Loucy (cell line): ENCODE results near the gene TCF7L2.

Experiments used
- H2AFZ ChIP-seq: fragments of 200-600 bp; sonication (generic); 2 replicates; pipeline ENCODE4 v1.6.0; 2016; ENCODE audit warnings: antibody characterized with exemption, mild to moderate bottlenecking, low read length, moderate library complexity
- H3F3A ChIP-seq: fragments of 200-600 bp; 2 replicates; pipeline ENCODE4 v1.6.0; 2016; ENCODE audit warnings: antibody characterized with exemption, low read depth, mild to moderate bottlenecking
- H3K27me3 ChIP-seq: fragments of 200-600 bp; sonication (generic); 2 replicates; pipeline ENCODE4 v1.6.1; 2014; ENCODE audit warnings: low read length, mild to moderate bottlenecking; ENCODE audit not compliant: insufficient read depth, poor library complexity, severe bottlenecking
- H3K36me3 ChIP-seq: fragments of 200-600 bp; sonication (generic); 2 replicates; pipeline ENCODE4 v1.6.1; 2016; ENCODE audit warnings: low read length; ENCODE audit not compliant: insufficient read depth
- H3K4me1 ChIP-seq: fragments of 200-600 bp; sonication (generic); 2 replicates; pipeline ENCODE4 v1.5.1; 2014; ENCODE audit warnings: low read length, mild to moderate bottlenecking; ENCODE audit not compliant: insufficient read depth, poor library complexity, severe bottlenecking
- H3K4me2 ChIP-seq: fragments of 200-600 bp; sonication (generic); 2 replicates; pipeline ENCODE4 v1.6.0; 2014; ENCODE audit warnings: antibody characterized with exemption, low read length, low read depth, mild to moderate bottlenecking; ENCODE audit not compliant: poor library complexity, severe bottlenecking
- H3K4me3 ChIP-seq: fragments of 200-600 bp; sonication (generic); 2 replicates; pipeline ENCODE4 v1.5.1; 2014; ENCODE audit warnings: low read length, mild to moderate bottlenecking, mixed read lengths; ENCODE audit not compliant: poor library complexity, severe bottlenecking
- H3K79me2 ChIP-seq: fragments of 200-600 bp; sonication (generic); 2 replicates; pipeline ENCODE4 v1.6.1; 2014; ENCODE audit warnings: low read length; ENCODE audit not compliant: insufficient read depth
- H3K9ac ChIP-seq: fragments of 200-600 bp; sonication (generic); 2 replicates; pipeline ENCODE4 v1.6.0; 2014; ENCODE audit warnings: mild to moderate bottlenecking, low read depth, low read length, moderate library complexity; ENCODE audit not compliant: poor library complexity, severe bottlenecking
- H3K9me2 ChIP-seq: fragments of 200-600 bp; sonication (generic); replicated peaks from 2 replicates; pipeline ENCODE4 v1.6.1; 2016; ENCODE audit warnings: low read depth, low read length, mixed read lengths
- H3K9me3 ChIP-seq: fragments of 200-600 bp; sonication (generic); 2 replicates; pipeline ENCODE4 v1.6.1; 2014; ENCODE audit warnings: mild to moderate bottlenecking, antibody characterized with exemption, low read length, low read depth; ENCODE audit not compliant: insufficient read depth
- H4K20me1 ChIP-seq: fragments of 200-600 bp; sonication (generic); 2 replicates; pipeline ENCODE4 v1.6.0; 2014; ENCODE audit warnings: antibody characterized with exemption, low read length, mild to moderate bottlenecking; ENCODE audit not compliant: insufficient read depth, poor library complexity, severe bottlenecking
- EZH2phosphoT487 ChIP-seq: fragments of 200-600 bp; IDR thresholded peaks from 2 replicates; pipeline ENCODE4 v1.6.1; 2018; ENCODE audit warnings: antibody characterized with exemption, mild to moderate bottlenecking, moderate library complexity, borderline replicate concordance
- TF ChIP-seq, protein P1 (sequence below): fragments of 200-600 bp; sonication (generic); conservative IDR thresholded peaks from 2 replicates; pipeline ENCODE4 v1.5.1; 2014; ENCODE audit warnings: mild to moderate bottlenecking, antibody characterized with exemption, low read length

The TCF7L2 gene

DNA sequence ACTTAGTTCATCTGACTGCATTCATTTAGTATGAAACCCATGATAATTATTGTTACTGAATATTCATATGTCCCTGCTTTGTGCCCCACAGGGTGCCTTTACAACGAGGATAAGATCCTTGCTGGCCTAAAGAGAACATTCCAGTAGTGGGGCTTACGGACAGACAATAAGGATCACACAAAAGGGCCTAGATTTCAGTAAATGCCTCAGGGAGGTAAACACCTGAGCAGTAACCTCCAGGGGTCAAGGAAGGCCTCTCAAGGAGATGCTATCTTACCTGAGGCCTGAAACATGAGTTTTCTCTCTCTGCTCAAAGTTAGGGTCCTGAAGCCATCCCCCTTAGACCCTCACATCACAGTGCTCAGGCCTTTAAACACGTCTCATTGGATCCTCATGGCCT is 228.7 kb downstream of the TCF7L2 start:
- no peaks in the 10 kb centered on the region for H3K36me3 ChIP-seq
- H4K20me1 ChIP-seq: no peaks in the 10 kb centered on the region
- no peaks in the 10 kb centered on the region for H3K9me3 ChIP-seq
- H3K4me2 ChIP-seq: no peak overlapping the region
- no peaks in the 10 kb centered on the region for H3K9me2 ChIP-seq
- no peaks in the 10 kb centered on the region for H3K79me2 ChIP-seq
- H3K27me3 ChIP-seq: no peaks in the 10 kb centered on the region
- H3K4me3 ChIP-seq: no peak overlapping the region
- no peak overlapping the region for H3K9ac ChIP-seq
- H2AFZ ChIP-seq: no peak overlapping the region
- H3K4me1 ChIP-seq: no peaks in the 10 kb centered on the region
- no peaks in the 10 kb centered on the region for H3F3A ChIP-seq
- TF ChIP-seq, protein P1, sequence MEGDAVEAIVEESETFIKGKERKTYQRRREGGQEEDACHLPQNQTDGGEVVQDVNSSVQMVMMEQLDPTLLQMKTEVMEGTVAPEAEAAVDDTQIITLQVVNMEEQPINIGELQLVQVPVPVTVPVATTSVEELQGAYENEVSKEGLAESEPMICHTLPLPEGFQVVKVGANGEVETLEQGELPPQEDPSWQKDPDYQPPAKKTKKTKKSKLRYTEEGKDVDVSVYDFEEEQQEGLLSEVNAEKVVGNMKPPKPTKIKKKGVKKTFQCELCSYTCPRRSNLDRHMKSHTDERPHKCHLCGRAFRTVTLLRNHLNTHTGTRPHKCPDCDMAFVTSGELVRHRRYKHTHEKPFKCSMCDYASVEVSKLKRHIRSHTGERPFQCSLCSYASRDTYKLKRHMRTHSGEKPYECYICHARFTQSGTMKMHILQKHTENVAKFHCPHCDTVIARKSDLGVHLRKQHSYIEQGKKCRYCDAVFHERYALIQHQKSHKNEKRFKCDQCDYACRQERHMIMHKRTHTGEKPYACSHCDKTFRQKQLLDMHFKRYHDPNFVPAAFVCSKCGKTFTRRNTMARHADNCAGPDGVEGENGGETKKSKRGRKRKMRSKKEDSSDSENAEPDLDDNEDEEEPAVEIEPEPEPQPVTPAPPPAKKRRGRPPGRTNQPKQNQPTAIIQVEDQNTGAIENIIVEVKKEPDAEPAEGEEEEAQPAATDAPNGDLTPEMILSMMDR: no peak
- no peak for TF ChIP-seq EZH2phosphoT487

DNA sequence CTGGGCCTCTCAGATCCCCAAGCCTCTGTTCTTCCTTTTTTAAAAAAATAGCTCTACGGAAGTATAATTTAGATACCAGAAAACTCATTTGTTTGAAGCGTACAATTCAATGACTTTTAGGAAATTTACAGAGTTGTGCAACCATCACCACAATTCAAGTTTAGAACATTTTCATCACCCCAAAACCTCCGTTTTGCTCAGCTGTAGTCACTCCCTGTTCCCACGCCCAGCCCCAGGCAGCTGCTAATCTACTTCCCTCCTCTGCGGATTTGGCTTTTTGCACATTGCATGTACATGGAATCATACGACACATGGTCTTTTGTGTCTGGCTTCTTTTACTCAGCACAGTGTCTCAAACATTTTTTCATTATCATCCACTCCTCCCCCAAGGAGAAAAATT is 229.2 kb downstream of the TCF7L2 start:
- Histone ChIP-seq H3K9ac (no peak overlapping the region), H3K79me2 (no peaks in the 10 kb centered on the region), H3K4me2 (no peak overlapping the region), H3K9me2 (no peaks in the 10 kb centered on the region), H3F3A (no peaks in the 10 kb centered on the region), H3K4me3 (no peak overlapping the region), H4K20me1 (no peaks in the 10 kb centered on the region), H3K36me3 (no peaks in the 10 kb centered on the region), H3K27me3 (no peaks in the 10 kb centered on the region), H3K4me1 (no peaks in the 10 kb centered on the region), H2AFZ (no peak overlapping the region), H3K9me3 (no peaks in the 10 kb centered on the region)
- TF ChIP-seq EZH2phosphoT487: no peak
- TF ChIP-seq, protein P1: no peak

DNA sequence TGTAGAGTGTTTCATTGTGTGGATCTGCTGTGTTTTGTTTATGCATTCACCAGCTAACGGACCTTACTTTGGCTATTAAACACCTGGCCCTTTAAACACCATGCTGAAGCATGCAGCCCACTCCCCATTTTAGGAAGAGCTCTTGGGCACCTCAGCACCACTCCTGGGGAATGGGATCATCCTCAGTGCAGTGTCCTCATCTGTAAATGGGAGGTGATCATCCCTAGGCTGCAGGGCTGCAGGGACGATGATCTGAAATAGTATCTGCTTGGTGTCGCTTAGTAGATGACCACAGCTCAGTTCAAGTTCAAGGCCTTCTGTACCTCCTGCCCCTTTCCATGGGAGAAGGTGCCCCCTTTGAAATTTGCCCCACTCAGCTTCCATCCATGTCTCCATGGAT is 229.9 kb downstream of the TCF7L2 start:
- Histone ChIP-seq H3K36me3 (no peaks in the 10 kb centered on the region), H3K9ac (no peak overlapping the region), H3K9me2 (no peaks in the 10 kb centered on the region), H3K4me3 (no peak overlapping the region), H3K4me1 (no peaks in the 10 kb centered on the region), H3F3A (no peaks in the 10 kb centered on the region), H3K4me2 (no peak overlapping the region), H4K20me1 (no peaks in the 10 kb centered on the region), H3K9me3 (no peaks in the 10 kb centered on the region), H3K79me2 (no peaks in the 10 kb centered on the region), H3K27me3 (no peaks in the 10 kb centered on the region), H2AFZ (no peak overlapping the region)
- TF ChIP-seq EZH2phosphoT487: no peak
- TF ChIP-seq, protein P1: no peak
